Nephron (organoid): ENCODE data around the gene PPDPF.

Experiments used
- H3K27ac Mint-ChIP-seq, 3 experiments: 2 replicates each; pipeline ENCODE4 v1.8.0; 2020; ENCODE audit warnings: mixed read lengths in 3 of 3, mild to moderate bottlenecking in 2 of 3, moderate library complexity in 1 of 3
- H3K27me3 Mint-ChIP-seq: 2 replicates; pipeline ENCODE4 v1.8.0; 2021; ENCODE audit warnings: low read depth, mild to moderate bottlenecking, moderate library complexity, mixed read lengths
- H3K36me3 Mint-ChIP-seq: 2 replicates; pipeline ENCODE4 v1.8.0; 2020; ENCODE audit warnings: low read depth, mixed read lengths
- H3K4me1 Mint-ChIP-seq: 2 replicates; pipeline ENCODE4 v1.8.0; 2020; ENCODE audit warnings: mixed read lengths
- H3K4me3 Mint-ChIP-seq, 3 experiments: 2 replicates each; pipeline ENCODE4 v1.8.0; 2020; ENCODE audit warnings: mild to moderate bottlenecking in 3 of 3, mixed read lengths in 3 of 3, moderate library complexity in 2 of 3
- H3K9me3 Mint-ChIP-seq: 2 replicates; pipeline ENCODE4 v1.8.0; 2020; ENCODE audit warnings: mixed read lengths
- CTCF ChIP-seq, 3 experiments: fragments of 200-600 bp; sonication (generic); IDR thresholded peaks; one replicate each; pipeline ENCODE4 v1.5.0; 2021; ENCODE audit warnings: antibody characterized with exemption in 3 of 3; ENCODE audit not compliant: unreplicated experiment in 3 of 3

PPDPF gene

GRCh38 chr20:63497946-63498935 lies 22.3 kb upstream of the PPDPF start:
- H3K9me3 Mint-ChIP-seq = no peaks in the 10 kb centered on the region
- H3K4me1 Mint-ChIP-seq = no peaks in the 10 kb centered on the region
- H3K36me3 Mint-ChIP-seq = no peaks in the 10 kb centered on the region
- H3K27me3 Mint-ChIP-seq = peaks cover 48% of the 10 kb centered on the region
- H3K27ac Mint-ChIP-seq = no peak overlapping the region
- no peak for TF ChIP-seq CTCF (IDR thresholded peaks at IDR 0.05; ENCODE audit: unreplicated experiment in 3 of 3)
- peak overlapping the region in 1 of 3 experiments; percentile 49 for H3K4me3 Mint-ChIP-seq

- H3K9me3 Mint-ChIP-seq = peaks cover under 1% of the 10 kb centered on the region
- H3K36me3 Mint-ChIP-seq = no peaks in the 10 kb centered on the region
- no peaks in the 10 kb centered on the region for H3K4me1 Mint-ChIP-seq
- H3K27ac Mint-ChIP-seq = no peak within 1 kb of the TSS
- H3K27me3 Mint-ChIP-seq = peaks cover 54% of the 10 kb centered on the region
- H3K4me3 Mint-ChIP-seq = peak within 1 kb of the TSS in 1 of 3 experiments; percentile 49
- TF ChIP-seq CTCF (IDR thresholded peaks at IDR 0.05; ENCODE audit: unreplicated experiment in 3 of 3) = peak in 1 of 3 experiments; percentile 21
These were observed 21.6 kb upstream of the PPDPF start, which contains the start of gene EEF1A2 for GRCh38 chr20:63498960-63499337. EEF1A2 (minus strand) TSS chr20:63499083; CDS start chr20:63497763, 1,320 bp downstream.

GRCh38 chr20:63499338-63499969 lies 21.1 kb upstream of the PPDPF start:
- H3K36me3 Mint-ChIP-seq = no peaks in the 10 kb centered on the region
- peak overlapping the region in 1 of 3 experiments; percentile 31 for H3K4me3 Mint-ChIP-seq
- no peak for TF ChIP-seq CTCF (IDR thresholded peaks at IDR 0.05; ENCODE audit: unreplicated experiment in 3 of 3)
- H3K4me1 Mint-ChIP-seq = no peaks in the 10 kb centered on the region
- no peak overlapping the region for H3K27ac Mint-ChIP-seq
- peaks cover 53% of the 10 kb centered on the region for H3K27me3 Mint-ChIP-seq
- peaks cover 3% of the 10 kb centered on the region for H3K9me3 Mint-ChIP-seq

GRCh38 chr20:63500151-63500901 lies 20.2 kb upstream of the PPDPF start:
- Mint-ChIP-seq H3K27me3 (peaks cover 55% of the 10 kb centered on the region), H3K4me3 (no peak overlapping the region), H3K36me3 (no peaks in the 10 kb centered on the region), H3K9me3 (peaks cover 8% of the 10 kb centered on the region), H3K4me1 (no peaks in the 10 kb centered on the region), H3K27ac (no peak overlapping the region)
- TF ChIP-seq CTCF (IDR thresholded peaks at IDR 0.05; ENCODE audit: unreplicated experiment in 3 of 3) = no peak

- no peak overlapping the region for H3K27ac Mint-ChIP-seq
- H3K36me3 Mint-ChIP-seq = no peaks in the 10 kb centered on the region
- peaks cover 51% of the 10 kb centered on the region for H3K27me3 Mint-ChIP-seq
- H3K4me1 Mint-ChIP-seq = no peaks in the 10 kb centered on the region
- H3K9me3 Mint-ChIP-seq = peaks cover 8% of the 10 kb centered on the region
- TF ChIP-seq CTCF (IDR thresholded peaks at IDR 0.05; ENCODE audit: unreplicated experiment in 3 of 3) = no peak
- peak overlapping the region; percentile 25 to 81 (median 75) for H3K4me3 Mint-ChIP-seq
These were observed 19.4 kb upstream of the PPDPF start for GRCh38 chr20:63500902-63501817.
